ENCODE measurements around the gene MKI67.

DNA sequence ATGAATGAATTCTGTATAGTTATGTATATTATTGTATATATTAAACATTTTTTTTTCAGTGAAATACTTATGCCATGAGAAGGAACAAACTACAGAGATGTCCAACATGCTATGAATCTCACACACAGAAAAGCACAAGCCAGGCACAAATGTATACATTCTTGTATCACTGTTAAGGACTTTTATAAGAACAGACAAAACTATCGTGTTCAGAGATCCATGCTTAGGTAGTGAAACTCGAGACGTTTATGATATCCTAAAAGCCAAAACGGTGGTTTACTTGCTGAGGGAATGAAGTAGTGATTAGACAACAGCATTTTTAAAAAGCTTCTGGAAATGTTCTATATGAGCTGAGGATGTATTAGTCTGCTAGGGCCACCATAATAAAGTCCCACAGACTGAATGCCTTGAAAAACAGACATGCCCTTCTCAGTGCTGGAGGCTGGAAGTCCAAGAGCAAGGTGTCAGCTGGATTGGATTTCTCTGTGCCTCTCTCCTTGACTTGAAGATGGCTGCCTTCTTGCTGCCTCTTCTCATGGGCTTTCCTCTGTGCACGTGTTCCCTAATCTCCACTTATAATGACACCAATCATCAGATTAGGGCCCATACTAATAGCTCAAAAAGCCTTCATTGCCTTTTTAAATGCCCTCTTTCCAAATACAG is 4.3 kb downstream of the MKI67 start:
- TF ChIP-seq, protein P1, sequence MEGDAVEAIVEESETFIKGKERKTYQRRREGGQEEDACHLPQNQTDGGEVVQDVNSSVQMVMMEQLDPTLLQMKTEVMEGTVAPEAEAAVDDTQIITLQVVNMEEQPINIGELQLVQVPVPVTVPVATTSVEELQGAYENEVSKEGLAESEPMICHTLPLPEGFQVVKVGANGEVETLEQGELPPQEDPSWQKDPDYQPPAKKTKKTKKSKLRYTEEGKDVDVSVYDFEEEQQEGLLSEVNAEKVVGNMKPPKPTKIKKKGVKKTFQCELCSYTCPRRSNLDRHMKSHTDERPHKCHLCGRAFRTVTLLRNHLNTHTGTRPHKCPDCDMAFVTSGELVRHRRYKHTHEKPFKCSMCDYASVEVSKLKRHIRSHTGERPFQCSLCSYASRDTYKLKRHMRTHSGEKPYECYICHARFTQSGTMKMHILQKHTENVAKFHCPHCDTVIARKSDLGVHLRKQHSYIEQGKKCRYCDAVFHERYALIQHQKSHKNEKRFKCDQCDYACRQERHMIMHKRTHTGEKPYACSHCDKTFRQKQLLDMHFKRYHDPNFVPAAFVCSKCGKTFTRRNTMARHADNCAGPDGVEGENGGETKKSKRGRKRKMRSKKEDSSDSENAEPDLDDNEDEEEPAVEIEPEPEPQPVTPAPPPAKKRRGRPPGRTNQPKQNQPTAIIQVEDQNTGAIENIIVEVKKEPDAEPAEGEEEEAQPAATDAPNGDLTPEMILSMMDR (IDR thresholded peaks at IDR 0.05; ENCODE audit: extremely low read depth in 1 of 2, insufficient read depth in 1 of 2, low read depth in 1 of 2, low read length in 2 of 2): no peak
- no peak for TF ChIP-seq EZH2 (IDR thresholded peaks at IDR 0.05; ENCODE audit: borderline replicate concordance, low read depth, low read length, severe bottlenecking)
- no peak for TF ChIP-seq POLR2A (IDR thresholded peaks at IDR 0.05; ENCODE audit: low read depth, low read length)
- TF ChIP-seq, protein P2, sequence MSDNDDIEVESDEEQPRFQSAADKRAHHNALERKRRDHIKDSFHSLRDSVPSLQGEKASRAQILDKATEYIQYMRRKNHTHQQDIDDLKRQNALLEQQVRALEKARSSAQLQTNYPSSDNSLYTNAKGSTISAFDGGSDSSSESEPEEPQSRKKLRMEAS (IDR thresholded peaks at IDR 0.05; ENCODE audit: insufficient read depth, insufficient read length): no peak
- TF ChIP-seq FOS (IDR thresholded peaks at IDR 0.05; ENCODE audit: borderline replicate concordance, insufficient read depth, low read length): no peak
- no peak for TF ChIP-seq POLR2AphosphoS5 (IDR thresholded peaks at IDR 0.05; ENCODE audit: insufficient read depth, low read depth, low read length)
